GM20000 (cell line): Measurements from ENCODE around the gene NUDT7.

Source experiments
- DNase-seq: peaks from one replicate; pipeline ENCODE4 v3.0.0; 2012; ENCODE audit warnings: low spot score
- CTCF ChIP-seq: IDR thresholded peaks from 2 replicates; pipeline ENCODE4 v1.5.1; 2012; ENCODE audit warnings: mild to moderate bottlenecking, control low read depth; ENCODE audit errors: extremely low read depth, missing control alignments

NUDT7 gene

GRCh38 chr16:77723108-77723514, 797 bp downstream of the NUDT7 start:
- TF ChIP-seq CTCF: no peak
- peak; percentile 10 for DNase-seq

- DNase-seq: no peak
- TF ChIP-seq CTCF: no peak
Observed at GRCh38 chr16:77724174-77724573, 1.9 kb downstream of the NUDT7 start.

- DNase-seq: no peak
- TF ChIP-seq CTCF: no peak
Observed at GRCh38 chr16:77729951-77730350, 7.6 kb downstream of the NUDT7 start.

GRCh38 chr16:77732241-77732946, 10.1 kb downstream of the NUDT7 start:
- TF ChIP-seq CTCF: no peak
- DNase-seq: no peak

DNA sequence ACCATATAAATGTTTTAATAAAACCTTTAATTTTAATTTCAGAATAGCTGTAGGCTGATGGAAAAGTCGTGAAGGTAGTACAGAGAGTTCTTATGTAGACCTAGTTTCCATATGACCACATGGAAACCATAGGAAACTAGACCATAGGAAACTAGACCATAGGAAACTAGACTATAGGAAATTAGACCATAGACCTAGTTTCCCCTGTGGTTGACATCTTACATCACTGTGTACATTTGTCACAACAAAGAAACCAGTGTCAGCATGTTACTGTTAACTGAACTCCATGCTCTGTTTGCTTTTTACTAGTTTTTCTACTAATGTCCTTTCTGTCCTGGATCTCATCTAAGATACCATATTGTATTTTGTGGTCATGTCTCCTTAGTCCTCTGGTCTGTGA, 14.6 kb downstream of the NUDT7 start:
- no peak for TF ChIP-seq CTCF
- DNase-seq: no peak

DNA sequence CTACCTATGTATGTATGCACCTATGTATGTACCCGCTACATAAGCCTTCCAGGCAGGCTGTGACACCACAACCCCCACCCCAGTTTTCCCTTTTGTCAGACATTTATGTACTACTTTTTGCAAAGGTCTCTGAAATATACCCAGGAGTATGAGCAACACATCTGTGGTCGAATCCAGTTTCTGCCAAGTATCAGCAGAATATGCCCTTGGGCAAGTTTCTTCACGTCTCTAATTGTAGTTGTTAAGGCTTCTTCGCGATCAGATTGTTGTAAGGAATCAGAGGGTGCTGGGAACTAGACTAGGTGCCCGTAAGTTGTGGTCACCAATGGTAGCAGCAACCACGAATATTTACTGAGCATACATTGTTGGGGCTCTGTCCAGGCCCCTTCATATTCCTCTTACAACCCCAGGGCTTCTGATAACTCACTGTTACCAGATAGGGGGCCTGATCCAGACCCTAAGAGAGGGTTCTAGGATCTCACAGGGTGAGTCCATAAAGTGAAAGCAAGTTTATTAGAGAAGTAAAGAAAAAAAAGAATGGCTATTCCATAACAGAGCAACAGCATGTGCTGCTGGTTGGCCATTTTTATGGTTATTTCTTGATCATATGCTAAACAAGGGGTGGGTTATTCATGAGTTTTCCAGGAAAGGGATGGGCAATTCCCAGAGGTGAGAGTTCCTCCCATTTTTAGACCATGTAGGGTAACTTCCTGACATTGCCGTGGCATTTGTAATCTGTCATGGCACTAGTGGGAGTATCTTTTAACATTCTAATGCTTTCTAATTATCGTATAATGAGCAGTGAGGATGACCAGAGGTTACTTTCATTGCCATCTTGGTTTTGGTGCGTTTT, 16.6 kb downstream of the NUDT7 start:
- no peak for DNase-seq
- no peak for TF ChIP-seq CTCF

DNA sequence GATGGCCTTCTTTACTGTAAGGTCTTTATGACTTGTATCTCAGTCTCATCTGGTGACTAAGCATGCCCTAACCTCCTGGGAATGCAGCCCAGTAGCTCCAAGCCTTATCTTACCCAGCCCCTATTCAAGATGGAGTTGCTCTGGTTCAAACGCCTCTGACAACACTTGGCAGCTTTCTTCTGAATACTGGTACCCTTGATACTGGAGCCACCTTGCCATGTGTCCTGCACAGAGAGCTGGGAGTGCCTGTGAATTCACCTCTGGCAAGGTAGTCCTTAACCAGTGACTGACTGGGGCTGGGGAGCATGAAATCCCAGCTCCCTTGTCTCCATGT, 17.2 kb downstream of the NUDT7 start:
- TF ChIP-seq CTCF: no peak
- DNase-seq: no peak
